NT2/D1 (cell line): ENCODE results near the gene CCDC152.

ENCODE experiments used
- DNase-seq: peaks from one replicate; pipeline ENCODE4 v3.0.0-alpha.2; 2011; ENCODE audit warnings: low read depth, low spot score
- H3K27me3 ChIP-seq: 2 replicates; pipeline ENCODE4 v1.6.0; 2011; ENCODE audit warnings: mild to moderate bottlenecking; ENCODE audit not compliant: insufficient read length, insufficient read depth
- H3K36me3 ChIP-seq: 2 replicates; pipeline ENCODE4 v1.6.1; 2011; ENCODE audit warnings: mild to moderate bottlenecking, low read length, mixed read lengths; ENCODE audit not compliant: insufficient read depth, insufficient read length
- H3K4me1 ChIP-seq: 2 replicates; pipeline ENCODE4 v1.5.1; 2011; ENCODE audit not compliant: insufficient read depth, insufficient read length
- H3K4me3 ChIP-seq: 2 replicates; pipeline ENCODE4 v1.5.1; 2011; ENCODE audit warnings: low read depth; ENCODE audit not compliant: insufficient read length
- H3K9ac ChIP-seq: 2 replicates; pipeline ENCODE4 v1.6.0; 2011; ENCODE audit warnings: low read depth; ENCODE audit not compliant: insufficient read length
- H3K9me3 ChIP-seq: 2 replicates; pipeline ENCODE4 v1.5.1; 2011; ENCODE audit warnings: mild to moderate bottlenecking, low read length; ENCODE audit not compliant: insufficient read depth
- SUZ12 ChIP-seq: IDR thresholded peaks from 2 replicates; pipeline ENCODE4 v1.6.1; 2011; ENCODE audit not compliant: insufficient read length, insufficient read depth; ENCODE audit errors: extremely low read depth
- YY1 ChIP-seq: IDR thresholded peaks from 2 replicates; pipeline ENCODE4 v1.6.1; 2011; ENCODE audit not compliant: insufficient read length, insufficient read depth
- ZNF274 ChIP-seq: IDR thresholded peaks from 2 replicates; pipeline ENCODE4 v1.6.1; 2011; ENCODE audit warnings: mild to moderate bottlenecking, low read depth, low read length

The CCDC152 gene

GRCh38 chr5:42740920-42741319 lies 15.7 kb upstream of the CCDC152 start:
- Histone ChIP-seq H3K4me1 (no peaks in the 10 kb centered on the region), H3K4me3 (no peak overlapping the region), H3K9ac (no peak overlapping the region), H3K9me3 (no peaks in the 10 kb centered on the region), H3K36me3 (no peaks in the 10 kb centered on the region), H3K27me3 (no peaks in the 10 kb centered on the region)
- no peak for DNase-seq
- no peak for TF ChIP-seq ZNF274
- no peak for TF ChIP-seq SUZ12
- TF ChIP-seq YY1, result no peak

GRCh38 chr5:42745426-42745825 lies 11.2 kb upstream of the CCDC152 start:
- TF ChIP-seq ZNF274, result no peak
- Histone ChIP-seq H3K9me3 (no peaks in the 10 kb centered on the region), H3K9ac (no peak overlapping the region), H3K4me3 (no peak overlapping the region), H3K36me3 (no peaks in the 10 kb centered on the region), H3K4me1 (no peaks in the 10 kb centered on the region), H3K27me3 (no peaks in the 10 kb centered on the region)
- peak; percentile 20 for DNase-seq

DNA sequence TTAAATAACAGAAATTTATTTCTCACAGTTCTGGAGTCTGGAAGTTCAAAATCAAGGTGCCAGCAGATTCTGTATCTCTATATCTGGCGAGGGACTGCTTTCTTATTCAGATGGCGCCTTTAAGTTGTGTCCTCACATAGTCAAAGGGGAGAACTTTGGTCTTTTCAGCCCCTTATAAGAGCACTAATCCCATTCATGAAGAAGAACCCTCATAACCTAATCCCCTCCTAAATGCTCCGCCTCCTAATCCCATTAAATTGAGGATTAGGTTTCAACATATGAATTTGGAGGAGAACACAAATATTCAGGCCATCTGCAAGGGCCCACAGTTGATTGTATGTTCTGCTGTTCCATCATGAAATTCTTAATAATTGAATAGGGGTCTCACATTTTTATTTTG lies 10.8 kb upstream of the CCDC152 start:
- Histone ChIP-seq H3K9me3 (no peaks in the 10 kb centered on the region), H3K27me3 (no peaks in the 10 kb centered on the region), H3K4me3 (no peak overlapping the region), H3K4me1 (no peaks in the 10 kb centered on the region), H3K36me3 (no peaks in the 10 kb centered on the region), H3K9ac (no peak overlapping the region)
- no peak for TF ChIP-seq ZNF274
- TF ChIP-seq YY1, result no peak
- TF ChIP-seq SUZ12, result no peak
- no peak for DNase-seq

GRCh38 chr5:42749020-42749419 lies 7.6 kb upstream of the CCDC152 start:
- Histone ChIP-seq H3K36me3 (no peaks in the 10 kb centered on the region), H3K9ac (no peak overlapping the region), H3K4me1 (no peaks in the 10 kb centered on the region), H3K27me3 (no peaks in the 10 kb centered on the region), H3K9me3 (no peaks in the 10 kb centered on the region), H3K4me3 (no peak overlapping the region)
- no peak for DNase-seq
- TF ChIP-seq SUZ12 (no peak), ZNF274 (no peak), YY1 (no peak)

DNA sequence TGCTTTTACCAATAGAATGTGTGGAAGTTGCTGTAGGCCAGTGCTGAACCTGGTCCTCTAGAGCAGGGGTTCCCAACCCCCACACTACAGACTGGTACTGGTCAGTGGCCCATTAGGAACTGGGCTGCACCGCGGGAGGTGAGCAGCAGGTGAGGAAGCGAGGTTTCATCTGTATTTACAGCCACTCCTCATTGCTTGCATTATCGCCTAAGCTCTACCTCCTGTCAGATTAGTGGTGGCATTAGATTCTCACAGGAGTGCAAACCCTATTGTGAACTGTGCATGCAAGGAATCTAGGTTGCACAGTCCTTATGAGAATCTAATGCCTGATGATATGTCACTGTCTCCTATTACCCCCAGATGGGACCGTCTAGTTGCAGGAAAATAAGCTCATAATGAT lies 6.1 kb upstream of the CCDC152 start:
- DNase-seq, result no peak
- Histone ChIP-seq H3K9ac (no peak overlapping the region), H3K9me3 (no peaks in the 10 kb centered on the region), H3K4me1 (no peaks in the 10 kb centered on the region), H3K27me3 (no peaks in the 10 kb centered on the region), H3K36me3 (no peaks in the 10 kb centered on the region), H3K4me3 (no peak overlapping the region)
- no peak for TF ChIP-seq YY1
- no peak for TF ChIP-seq SUZ12
- TF ChIP-seq ZNF274, result no peak

- DNase-seq, result no peak
- Histone ChIP-seq H3K9ac (no peak overlapping the region), H3K36me3 (no peaks in the 10 kb centered on the region), H3K4me3 (no peak overlapping the region), H3K27me3 (no peaks in the 10 kb centered on the region), H3K9me3 (no peaks in the 10 kb centered on the region), H3K4me1 (no peaks in the 10 kb centered on the region)
- TF ChIP-seq ZNF274 (no peak), YY1 (no peak), SUZ12 (no peak)
These were observed 5.6 kb upstream of the CCDC152 start for GRCh38 chr5:42751044-42751443.

DNA sequence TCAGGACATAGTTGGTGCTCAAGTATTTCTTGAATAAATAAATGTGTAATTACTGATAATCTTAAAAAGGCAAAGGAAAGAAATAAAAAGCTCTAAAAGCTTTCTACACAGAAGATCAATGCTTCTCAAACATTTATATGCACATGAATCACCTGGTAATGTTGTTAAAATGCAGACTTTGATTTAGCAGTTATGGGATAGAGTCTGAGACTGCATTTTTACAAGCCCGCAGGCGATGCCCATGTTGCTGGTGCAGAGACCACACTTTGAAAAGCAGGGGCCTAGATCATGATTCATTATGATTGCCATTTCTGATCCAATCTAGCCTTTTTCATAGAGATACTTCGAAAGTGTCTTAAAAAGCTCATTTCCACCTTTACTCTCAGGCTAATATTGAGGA lies 3.5 kb upstream of the CCDC152 start:
- no peak overlapping the region for H3K4me3 ChIP-seq
- no peak for TF ChIP-seq SUZ12
- no peak for TF ChIP-seq YY1
- TF ChIP-seq ZNF274, result no peak

GRCh38 chr5:42759456-42759855 lies 2.8 kb downstream of the CCDC152 start:
- H3K4me1 ChIP-seq, result no peaks in the 10 kb centered on the region
- DNase-seq, result no peak
- no peaks in the 10 kb centered on the region for H3K9me3 ChIP-seq
- H3K27me3 ChIP-seq, result no peaks in the 10 kb centered on the region
- H3K36me3 ChIP-seq, result no peaks in the 10 kb centered on the region
- no peak overlapping the region for H3K4me3 ChIP-seq
- TF ChIP-seq SUZ12 (no peak), YY1 (no peak), ZNF274 (no peak)
- no peak overlapping the region for H3K9ac ChIP-seq

More for the DNA sequence above, 3.5 kb upstream of the CCDC152 start:
- Histone ChIP-seq H3K27me3 (no peaks in the 10 kb centered on the region), H3K9ac (no peak overlapping the region), H3K36me3 (no peaks in the 10 kb centered on the region), H3K9me3 (no peaks in the 10 kb centered on the region), H3K4me1 (no peaks in the 10 kb centered on the region)
- no peak for DNase-seq
